HG03039 (cell line): ENCODE measurements around the gene PDF.
A peak's percentile ranks its signal among the peaks of the same experiment; 100 is the strongest.

ENCODE experiments used
- ATAC-seq: cut with Tn5 transposase; IDR thresholded peaks from one replicate; pipeline ENCODE4 v1.9.1; 2021; ENCODE audit warnings: mild to moderate bottlenecking, moderate library complexity; ENCODE audit not compliant: unreplicated experiment

The PDF gene

GRCh38 chr16:69339289-69340094, 9.1 kb upstream of the PDF start, which contains the start of the genes COG8 and NIP7:
COG8 (minus strand) TSS chr16:69339564; CDS start chr16:69339552, 12 bp downstream.
NIP7 (plus strand) TSS chr16:69339772; CDS start chr16:69339830, 58 bp downstream.
- ATAC-seq, result peak; percentile 79

- no peak for ATAC-seq
These were observed 8.3 kb upstream of the PDF start for GRCh38 chr16:69338557-69339288.

DNA sequence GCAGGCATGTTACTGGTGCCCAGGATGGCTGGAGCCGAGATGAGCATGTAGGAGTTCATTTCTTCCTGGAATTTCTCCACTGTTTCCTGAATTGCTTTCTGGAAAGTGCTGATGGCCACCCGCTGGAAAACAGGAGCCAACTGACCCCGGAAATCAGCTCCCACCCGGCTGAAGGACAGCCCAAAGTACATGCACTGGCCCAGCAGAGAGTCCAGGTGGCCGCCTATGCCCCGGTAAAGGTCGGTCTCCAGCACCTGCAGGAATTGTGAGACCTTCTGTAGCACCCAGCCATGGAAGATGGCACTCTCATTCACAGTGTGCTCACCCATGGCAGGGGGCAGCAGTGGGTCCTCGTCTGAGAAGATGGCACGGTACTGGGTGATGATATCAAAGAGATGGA, 4.3 kb upstream of the PDF start:
- no peak for ATAC-seq

- peak; percentile 26 for ATAC-seq
These were observed 761 bp downstream of the PDF start for GRCh38 chr16:69329369-69330285.

DNA sequence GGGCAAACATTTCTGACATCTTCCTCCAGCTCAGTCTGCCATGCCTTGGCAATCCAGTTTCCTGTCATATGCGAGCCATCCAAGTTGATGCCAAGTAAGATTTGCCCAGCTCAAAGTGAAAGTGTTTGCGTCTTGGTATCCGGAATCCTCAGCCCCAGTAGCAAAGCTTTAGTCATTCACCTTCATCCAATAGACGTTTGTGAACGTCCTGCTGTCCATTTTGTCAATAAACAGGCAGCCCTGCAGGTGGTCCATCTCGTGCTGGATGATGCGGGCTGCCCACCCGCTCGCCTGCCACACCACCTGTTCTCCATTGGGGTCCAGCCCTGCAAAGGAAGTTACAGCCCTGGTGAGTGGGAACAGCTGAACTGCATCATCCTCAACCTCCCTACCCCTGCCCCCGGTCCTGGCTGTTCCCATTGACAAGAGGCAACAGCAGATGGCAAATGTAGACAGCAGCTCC, 1.5 kb downstream of the PDF start:
- no peak for ATAC-seq

DNA sequence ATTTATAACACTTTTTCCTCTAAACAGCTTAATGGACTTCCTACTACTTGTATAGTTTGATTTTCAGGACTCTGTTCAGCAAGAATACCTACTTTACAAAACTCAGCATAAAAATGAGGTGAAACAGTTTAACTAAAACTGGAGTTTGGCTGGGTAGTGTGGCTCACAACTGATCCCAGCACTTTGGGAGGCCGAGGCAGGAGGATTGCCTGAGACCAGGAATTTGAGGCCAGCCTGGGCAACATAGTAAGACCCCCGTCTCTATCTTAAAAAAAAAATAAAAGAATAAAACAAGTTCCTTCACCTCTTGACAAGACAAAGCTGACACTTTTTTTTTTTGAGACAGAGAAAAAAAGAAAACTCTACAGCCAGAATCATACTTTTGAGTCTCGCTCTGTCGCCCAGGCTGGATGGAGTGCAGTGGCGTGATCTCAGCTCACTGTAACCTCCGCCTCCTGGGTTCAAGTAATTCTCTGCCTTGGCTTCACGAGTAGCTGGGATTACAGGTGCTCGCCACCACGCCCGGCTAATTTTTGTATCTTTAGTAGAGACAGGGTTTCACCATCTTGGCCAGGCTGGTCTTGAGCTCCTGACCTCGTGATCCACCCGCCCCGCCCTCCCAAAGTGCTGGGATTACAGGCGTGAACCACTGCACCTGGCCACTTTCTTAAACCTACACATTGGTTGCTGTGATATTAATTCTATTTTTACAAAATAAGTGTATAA, 2.6 kb downstream of the PDF start:
- ATAC-seq, result no peak

DNA sequence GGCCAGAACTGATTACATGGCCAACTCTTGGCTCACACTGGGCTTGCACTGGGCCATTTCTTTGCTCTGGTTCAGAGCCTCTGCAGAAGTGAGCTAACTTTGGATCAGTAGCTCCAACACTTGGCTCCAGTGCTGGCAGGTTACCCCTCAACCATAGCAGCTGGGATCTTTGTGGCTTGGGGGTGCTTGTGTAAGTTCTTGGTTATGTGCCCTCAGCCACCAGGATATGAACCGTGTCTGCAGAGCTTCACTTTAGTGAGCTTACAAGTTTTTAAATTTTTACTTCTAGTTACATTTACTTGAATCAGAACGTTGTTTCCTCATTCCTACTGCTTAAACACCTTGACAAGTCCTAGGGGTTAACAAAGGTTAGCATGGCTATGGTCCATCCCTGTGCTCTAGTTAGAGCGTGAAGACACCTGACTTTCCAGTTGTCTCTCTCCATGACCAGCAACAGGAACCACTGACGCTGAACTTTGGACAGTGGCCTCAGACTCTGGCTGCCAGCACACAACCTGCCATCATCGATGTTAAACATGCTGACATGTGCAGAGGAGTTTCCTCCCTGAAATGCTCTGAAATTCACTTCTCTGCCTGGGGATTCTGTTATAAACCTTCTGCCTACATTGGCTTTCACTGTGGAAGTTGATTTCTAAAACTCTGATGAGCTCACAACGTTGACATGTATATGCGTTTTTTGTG, 4.1 kb downstream of the PDF start:
- ATAC-seq, result no peak

DNA sequence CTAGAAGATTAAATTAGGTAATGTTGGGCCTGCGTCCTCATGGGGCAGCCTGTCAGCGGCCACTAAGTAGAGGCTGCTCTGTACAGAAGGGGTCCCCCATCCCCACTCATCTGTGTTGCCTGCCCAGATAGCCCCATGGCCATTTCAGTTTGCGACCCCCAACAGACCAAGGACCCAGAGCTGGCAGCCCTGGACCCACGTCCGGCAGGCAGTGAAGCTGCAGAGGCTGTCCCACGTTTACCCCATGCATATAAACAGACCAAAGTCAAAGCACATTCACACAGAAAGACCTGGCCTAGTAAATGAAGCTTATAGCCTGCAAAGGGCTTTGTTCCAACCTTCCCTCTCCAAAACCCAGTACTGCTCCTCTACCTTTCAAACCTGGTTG, 4.6 kb downstream of the PDF start:
- ATAC-seq, result no peak

DNA sequence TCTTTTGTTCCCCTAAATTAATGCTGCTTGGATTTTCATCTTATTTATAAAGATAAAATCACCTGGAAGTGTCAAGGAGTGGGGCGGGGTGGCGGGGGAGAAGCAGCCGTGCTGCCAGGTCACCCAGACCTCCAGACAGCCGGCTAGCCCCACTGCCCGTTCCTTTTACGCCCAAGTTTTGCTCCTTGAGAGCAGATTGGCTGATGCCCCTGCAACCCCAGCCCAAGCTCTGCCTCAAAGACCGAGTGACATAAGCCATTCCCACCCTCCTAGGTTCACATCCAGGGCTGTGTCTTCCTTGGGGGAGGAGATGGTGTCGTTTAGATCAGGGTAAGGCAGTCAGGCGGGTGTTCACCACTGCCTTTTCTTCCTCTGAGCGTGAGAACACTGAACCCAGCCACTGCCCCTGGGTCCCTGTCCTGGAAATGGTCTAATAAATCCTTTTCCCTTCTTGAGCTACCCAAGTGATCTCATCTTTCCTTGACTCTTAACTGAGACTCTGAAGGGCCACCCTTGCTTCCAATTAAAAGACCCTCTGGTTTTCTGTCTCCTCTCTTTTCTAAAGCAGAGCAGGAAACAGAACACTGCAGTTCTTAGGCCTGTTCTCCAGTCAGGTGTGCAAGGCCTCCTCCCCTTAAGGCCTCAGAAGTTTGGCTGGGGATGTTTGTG, 5.7 kb downstream of the PDF start:
- no peak for ATAC-seq

DNA sequence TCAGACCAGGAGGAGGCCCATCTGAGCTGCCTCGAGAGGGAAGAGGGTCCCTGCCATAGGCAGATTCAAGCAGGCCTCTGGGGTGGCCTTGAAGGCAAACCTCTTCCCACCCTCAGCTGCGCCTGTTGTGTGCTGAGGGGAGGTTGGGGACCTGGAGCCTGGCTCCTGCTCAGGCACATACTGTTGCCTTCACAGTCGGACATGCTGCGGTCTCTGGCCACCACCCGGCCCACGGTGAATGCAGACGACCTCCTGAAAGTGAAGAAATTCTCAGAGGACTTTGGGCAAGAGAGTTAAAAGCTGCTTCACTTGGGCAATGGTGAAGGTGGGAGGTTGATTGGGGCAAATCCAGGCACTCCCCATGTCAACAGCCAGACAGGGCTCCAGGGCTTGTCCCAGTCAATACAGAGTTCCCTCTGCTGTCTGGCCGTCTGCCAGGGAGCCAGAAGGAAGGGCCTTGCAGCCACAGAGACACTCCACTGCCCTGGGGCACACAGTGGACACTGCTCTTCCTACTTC, 6.3 kb downstream of the PDF start:
- no peak for ATAC-seq

GRCh38 chr16:69323415-69323814, 7.0 kb downstream of the PDF start:
- no peak for ATAC-seq

DNA sequence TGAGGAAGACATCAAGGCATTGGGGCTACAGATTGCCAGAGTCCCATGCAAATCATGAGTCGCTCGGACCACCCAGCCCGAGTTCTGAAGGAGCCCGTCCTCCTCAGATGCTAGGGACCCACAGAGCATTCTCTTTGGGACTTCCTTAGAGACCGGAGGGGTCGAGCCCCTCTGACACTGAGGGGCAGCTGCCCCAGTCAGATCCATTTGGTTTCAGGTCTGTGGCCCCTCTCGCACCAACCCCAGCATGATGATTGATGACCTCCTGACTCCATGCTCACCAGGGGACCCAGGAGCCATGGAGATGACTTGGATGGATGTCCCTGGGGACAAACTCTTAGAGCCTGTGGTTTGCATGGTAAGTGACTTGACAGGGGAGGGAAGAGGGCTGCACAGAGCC, 8.0 kb downstream of the PDF start:
- no peak for ATAC-seq

GRCh38 chr16:69321080-69321479, 9.3 kb downstream of the PDF start:
- no peak for ATAC-seq

- ATAC-seq, result no peak
These were observed 9.7 kb downstream of the PDF start for GRCh38 chr16:69320740-69321073.

DNA sequence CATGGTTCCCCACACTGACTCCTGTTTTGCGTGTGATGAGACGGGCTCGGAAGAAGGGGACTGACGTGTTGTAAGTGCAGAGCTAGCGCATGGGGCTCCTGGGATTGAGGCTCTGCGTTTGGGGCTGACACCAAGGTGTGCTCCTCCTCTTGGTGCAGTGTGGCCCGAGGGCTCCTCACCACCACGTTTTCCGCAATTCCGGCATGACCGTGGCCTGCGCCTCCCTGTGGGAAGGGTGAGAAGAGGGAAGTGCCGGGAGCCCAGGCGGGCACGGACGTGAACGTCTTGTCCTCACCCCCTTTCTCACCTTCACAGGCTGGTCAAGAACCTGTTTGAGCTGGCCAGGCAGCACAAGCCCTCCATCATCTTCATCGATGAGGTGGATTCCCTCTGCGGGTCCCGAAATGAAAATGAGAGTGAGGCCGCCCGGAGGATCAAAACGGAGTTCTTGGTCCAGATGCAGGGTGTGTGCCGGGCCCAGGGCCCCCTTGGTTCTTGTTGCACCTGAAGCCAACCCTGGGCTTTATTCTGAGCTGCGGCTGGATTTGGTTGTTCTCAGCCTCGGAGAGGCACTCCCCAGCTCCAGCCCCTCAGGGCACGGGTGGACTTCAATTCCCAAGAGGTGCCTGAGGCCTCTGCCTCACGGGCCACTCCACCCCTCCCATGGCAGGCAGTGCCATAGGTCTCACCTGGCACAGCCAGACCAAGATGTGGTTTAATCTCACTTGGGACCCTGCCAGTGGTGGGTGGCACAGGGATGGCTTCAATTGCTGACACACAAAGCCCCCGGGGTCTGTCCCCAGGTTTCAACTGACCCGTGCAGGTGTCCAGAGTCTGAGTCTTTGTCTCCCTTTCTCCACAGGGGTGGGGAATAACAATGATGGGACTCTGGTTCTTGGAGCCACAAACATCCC, 10.3 kb downstream of the PDF start:
- ATAC-seq, result no peak

- no peak for ATAC-seq
These were observed 11.0 kb downstream of the PDF start for GRCh38 chr16:69319381-69319780.

DNA sequence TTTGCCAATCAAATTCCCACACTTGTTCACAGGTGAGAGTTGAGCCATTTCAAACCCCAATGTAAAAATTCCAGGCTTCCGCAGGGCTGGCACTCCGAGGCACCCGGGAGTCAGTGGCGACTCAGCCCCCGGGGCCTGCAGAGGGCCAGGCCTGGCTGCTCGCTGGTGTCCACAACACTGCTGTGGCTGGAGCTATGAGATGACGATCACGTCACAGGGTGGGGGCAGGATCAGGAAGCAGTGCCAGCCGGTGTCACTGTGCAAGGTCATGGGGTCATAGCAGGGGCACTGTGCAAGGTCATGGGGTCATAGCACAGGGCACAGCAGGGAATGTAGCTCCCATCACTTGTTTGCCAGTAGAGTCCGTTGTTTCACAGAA, 11.5 kb downstream of the PDF start:
- ATAC-seq, result no peak
